Neural crest cell (in vitro differentiated cells): Measurements from ENCODE around the gene ZXDC. TPM values are rescaled to one million over a fixed set of nuclear protein-coding genes. Genes with fewer than 3 reads are reported as not detected.

Experiments used
- DNase-seq: peaks from one replicate; pipeline ENCODE4 v3.0.0; 2021; ENCODE audit warnings: low read depth, mixed read lengths, low spot score
- H3K27ac Mint-ChIP-seq: one replicate; pipeline ENCODE4 v1.8.0; 2021; ENCODE audit warnings: mild to moderate bottlenecking, mixed read lengths; ENCODE audit not compliant: unreplicated experiment
- H3K27me3 Mint-ChIP-seq: 2 replicates; pipeline ENCODE4 v1.8.0; 2021; ENCODE audit warnings: low read depth, mild to moderate bottlenecking, mixed read lengths
- H3K36me3 Mint-ChIP-seq: 2 replicates; pipeline ENCODE4 v1.8.0; 2021; ENCODE audit warnings: low read depth, mild to moderate bottlenecking, mixed read lengths
- H3K4me1 Mint-ChIP-seq: 2 replicates; pipeline ENCODE4 v1.8.0; 2021; ENCODE audit warnings: mixed read lengths
- H3K4me3 Mint-ChIP-seq: one replicate; pipeline ENCODE4 v1.8.0; 2021; ENCODE audit warnings: mild to moderate bottlenecking, mixed read lengths
- H3K9me3 Mint-ChIP-seq: 2 replicates; pipeline ENCODE4 v1.8.0; 2021; ENCODE audit warnings: mixed read lengths
- CTCF ChIP-seq: fragments of 200-600 bp; sonication (generic); conservative IDR thresholded peaks from 2 replicates; pipeline ENCODE4 v1.5.0; 2021; ENCODE audit warnings: antibody characterized with exemption, mild to moderate bottlenecking
- total RNA-seq: library from RNA; stranded (reverse); gene quantifications from 2 replicates; pipeline ENCODE4 v1.2.1, GENCODE V29; 2021

Gene ZXDC
- total RNA-seq, 1 donor from 2014 or later = 34.3 TPM

GRCh38 chr3:126486360-126486847, 10.7 kb upstream of the ZXDC start:
- Mint-ChIP-seq H3K27me3 (no peaks in the 10 kb centered on the region), H3K36me3 (no peaks in the 10 kb centered on the region), H3K4me3 (no peak overlapping the region), H3K4me1 (peaks cover 10% of the 10 kb centered on the region), H3K27ac (no peak overlapping the region), H3K9me3 (no peaks in the 10 kb centered on the region)
- DNase-seq = no peak
- TF ChIP-seq CTCF = no peak

- Mint-ChIP-seq H3K4me1 (peaks cover 10% of the 10 kb centered on the region), H3K27me3 (no peaks in the 10 kb centered on the region), H3K4me3 (no peak overlapping the region), H3K36me3 (no peaks in the 10 kb centered on the region), H3K9me3 (no peaks in the 10 kb centered on the region), H3K27ac (no peak overlapping the region)
- no peak for DNase-seq
- TF ChIP-seq CTCF = no peak
These were observed 10.3 kb upstream of the ZXDC start for GRCh38 chr3:126485956-126486355.

- Mint-ChIP-seq H3K4me3 (no peak overlapping the region), H3K4me1 (peaks cover 10% of the 10 kb centered on the region), H3K27me3 (no peaks in the 10 kb centered on the region), H3K27ac (no peak overlapping the region), H3K9me3 (no peaks in the 10 kb centered on the region), H3K36me3 (no peaks in the 10 kb centered on the region)
- DNase-seq = no peak
- TF ChIP-seq CTCF = no peak
These were observed 9.6 kb upstream of the ZXDC start for GRCh38 chr3:126485176-126485897.

- H3K4me1 Mint-ChIP-seq = peaks cover 10% of the 10 kb centered on the region
- H3K27me3 Mint-ChIP-seq = no peaks in the 10 kb centered on the region
- H3K9me3 Mint-ChIP-seq = no peaks in the 10 kb centered on the region
- TF ChIP-seq CTCF = no peak
- DNase-seq = no peak
- no peaks in the 10 kb centered on the region for H3K36me3 Mint-ChIP-seq
- no peak overlapping the region for H3K27ac Mint-ChIP-seq
- no peak overlapping the region for H3K4me3 Mint-ChIP-seq
These were observed 9.0 kb upstream of the ZXDC start for GRCh38 chr3:126484662-126485061.

- H3K27ac Mint-ChIP-seq = no peak overlapping the region
- no peaks in the 10 kb centered on the region for H3K36me3 Mint-ChIP-seq
- no peaks in the 10 kb centered on the region for H3K9me3 Mint-ChIP-seq
- H3K4me3 Mint-ChIP-seq = peak overlapping the region; percentile 7
- H3K27me3 Mint-ChIP-seq = no peaks in the 10 kb centered on the region
- no peak for DNase-seq
- no peak for TF ChIP-seq CTCF
- H3K4me1 Mint-ChIP-seq = peaks cover 6% of the 10 kb centered on the region
These were observed 8.5 kb upstream of the ZXDC start for GRCh38 chr3:126484148-126484547.
